DMS114 treated with DMSO at 0.1 percent for 48 hours (cell line): ENCODE data around the gene PACS1.

Experiments used
- DNase-seq: peaks from one replicate; lab custom pipeline; 2025; ENCODE audit not compliant: unreplicated experiment; lab: John Stamatoyannopoulos, UW

PACS1 gene

GRCh38 chr11:66133216-66133775, 63.2 kb downstream of the PACS1 start:
- no peak for DNase-seq

GRCh38 chr11:66136752-66137123, 66.7 kb downstream of the PACS1 start:
- DNase-seq = no peak

- DNase-seq = no peak
These were observed 69.8 kb downstream of the PACS1 start for GRCh38 chr11:66139817-66140404.

- DNase-seq = no peak
These were observed 72.5 kb downstream of the PACS1 start for GRCh38 chr11:66142370-66143263.

GRCh38 chr11:66143264-66143566, 73.1 kb downstream of the PACS1 start:
- no peak for DNase-seq

GRCh38 chr11:66143996-66144678, 74.1 kb downstream of the PACS1 start:
- no peak for DNase-seq

GRCh38 chr11:66146074-66146473, 76.0 kb downstream of the PACS1 start:
- DNase-seq = no peak

- DNase-seq = no peak
These were observed 76.9 kb downstream of the PACS1 start for GRCh38 chr11:66146940-66147339.

- DNase-seq = no peak
These were observed 80.1 kb downstream of the PACS1 start for GRCh38 chr11:66150140-66150539.

GRCh38 chr11:66150725-66151124, 80.7 kb downstream of the PACS1 start:
- DNase-seq = no peak

GRCh38 chr11:66151273-66151672, 81.2 kb downstream of the PACS1 start:
- DNase-seq = no peak

- DNase-seq = no peak
These were observed 84.0 kb downstream of the PACS1 start for GRCh38 chr11:66154109-66154508.

GRCh38 chr11:66155387-66156073, 85.5 kb downstream of the PACS1 start:
- DNase-seq = no peak

GRCh38 chr11:66157182-66157864, 87.3 kb downstream of the PACS1 start:
- DNase-seq = no peak

- no peak for DNase-seq
These were observed 88.1 kb downstream of the PACS1 start for GRCh38 chr11:66158156-66158555.

GRCh38 chr11:66159324-66159984, 89.4 kb downstream of the PACS1 start:
- no peak for DNase-seq

GRCh38 chr11:66160709-66161108, 90.6 kb downstream of the PACS1 start:
- no peak for DNase-seq

- DNase-seq = no peak
These were observed 98.2 kb downstream of the PACS1 start for GRCh38 chr11:66168289-66168688.

- DNase-seq = no peak
These were observed 102.1 kb downstream of the PACS1 start for GRCh38 chr11:66172146-66172545.

- DNase-seq = no peak
These were observed 106.6 kb downstream of the PACS1 start for GRCh38 chr11:66176650-66177049.
